ENCODE measurements around the gene SLC11A2.
"Not testable (repeated sequence)": the region's sequence is repeated elsewhere in the genome, so short reads cannot be mapped to it uniquely, and the experiment has no call there.

The SLC11A2 gene

GRCh38 chr12:50937653-50938052 lies 88.5 kb downstream of the SLC11A2 start:
- Mint-ChIP-seq H3K27me3 (no peaks in the 10 kb centered on the region), H3K9me3 (no peaks in the 10 kb centered on the region), H3K4me1 (ENCODE audit: low read depth in 2 of 2) (no peaks in the 10 kb centered on the region), H3K4me3 (no peak overlapping the region), H3K27ac (no peak overlapping the region), H3K36me3 (ENCODE audit: insufficient read depth) (no peaks in the 10 kb centered on the region)
- ATAC-seq (replicated peaks) (no peak), DNase-seq (no peak)

- DNase-seq (no peak), ATAC-seq (replicated peaks) (no peak)
- Mint-ChIP-seq H3K9me3 (no peaks in the 10 kb centered on the region), H3K4me3 (no peak overlapping the region), H3K27ac (peak overlapping the region in 1 of 2 donors; percentile 6), H3K4me1 (ENCODE audit: low read depth in 2 of 2) (no peaks in the 10 kb centered on the region), H3K27me3 (no peaks in the 10 kb centered on the region), H3K36me3 (ENCODE audit: insufficient read depth) (peaks cover 3% of the 10 kb centered on the region)
Observed at GRCh38 chr12:50936821-50937530, 89.2 kb downstream of the SLC11A2 start.

GRCh38 chr12:50934981-50935807 lies 91.0 kb downstream of the SLC11A2 start:
- Mint-ChIP-seq H3K4me3 (no peak overlapping the region), H3K36me3 (ENCODE audit: insufficient read depth) (peaks cover 12% of the 10 kb centered on the region), H3K4me1 (ENCODE audit: low read depth in 2 of 2) (no peaks in the 10 kb centered on the region), H3K9me3 (no peaks in the 10 kb centered on the region), H3K27me3 (no peaks in the 10 kb centered on the region), H3K27ac (peak overlapping the region in 1 of 2 donors; percentile 25)
- DNase-seq (no peak), ATAC-seq (replicated peaks) (no peak)

GRCh38 chr12:50934371-50934851 lies 91.8 kb downstream of the SLC11A2 start:
- no peaks in the 10 kb centered on the region for H3K9me3 Mint-ChIP-seq
- ATAC-seq (replicated peaks) (no peak), DNase-seq (no peak)
- peaks cover 17% of the 10 kb centered on the region for H3K36me3 Mint-ChIP-seq (ENCODE audit: insufficient read depth)
- H3K27ac Mint-ChIP-seq: no peak overlapping the region
- no peaks in the 10 kb centered on the region for H3K4me1 Mint-ChIP-seq (ENCODE audit: low read depth in 2 of 2)
- H3K4me3 Mint-ChIP-seq: no peak overlapping the region
- H3K27me3 Mint-ChIP-seq: no peaks in the 10 kb centered on the region

- Mint-ChIP-seq H3K27me3 (no peaks in the 10 kb centered on the region), H3K4me3 (no peak overlapping the region), H3K4me1 (ENCODE audit: low read depth in 2 of 2) (peaks cover 2% of the 10 kb centered on the region in 2 donors), H3K27ac (peak overlapping the region in 1 of 2 donors; percentile 38), H3K36me3 (ENCODE audit: insufficient read depth) (peaks cover 17% of the 10 kb centered on the region), H3K9me3 (no peaks in the 10 kb centered on the region)
- DNase-seq (no peak), ATAC-seq (replicated peaks) (no peak)
Observed at GRCh38 chr12:50933459-50934124, 92.6 kb downstream of the SLC11A2 start.

- no peak for DNase-seq
- no peak overlapping the region for H3K4me3 Mint-ChIP-seq
- peaks cover 5 to 7% of the 10 kb centered on the region in 2 donors for H3K4me1 Mint-ChIP-seq (ENCODE audit: low read depth in 2 of 2)
- no peaks in the 10 kb centered on the region for H3K9me3 Mint-ChIP-seq
- peak overlapping the region in 1 of 2 donors; percentile 38 for H3K27ac Mint-ChIP-seq
- no peak for ATAC-seq (replicated peaks)
- H3K36me3 Mint-ChIP-seq (ENCODE audit: insufficient read depth): peaks cover 17% of the 10 kb centered on the region
- H3K27me3 Mint-ChIP-seq: no peaks in the 10 kb centered on the region
Observed at GRCh38 chr12:50932787-50933280, 93.3 kb downstream of the SLC11A2 start.

GRCh38 chr12:50930477-50930876 lies 95.7 kb downstream of the SLC11A2 start:
- Mint-ChIP-seq H3K4me1 (ENCODE audit: low read depth in 2 of 2) (peaks cover 7 to 13% of the 10 kb centered on the region in 2 donors), H3K36me3 (ENCODE audit: insufficient read depth) (peaks cover 17% of the 10 kb centered on the region)
- not testable (repeated sequence) for H3K9me3 Mint-ChIP-seq; H3K27me3 Mint-ChIP-seq; H3K27ac Mint-ChIP-seq; DNase-seq; ATAC-seq (replicated peaks); H3K4me3 Mint-ChIP-seq

GRCh38 chr12:50929831-50930230 lies 96.4 kb downstream of the SLC11A2 start:
- H3K4me3 Mint-ChIP-seq: no peak overlapping the region
- no peaks in the 10 kb centered on the region for H3K9me3 Mint-ChIP-seq

More at GRCh38 chr12:50929831-50930230, 96.4 kb downstream of the SLC11A2 start:
- H3K27ac Mint-ChIP-seq: no peak overlapping the region
- H3K4me1 Mint-ChIP-seq (ENCODE audit: low read depth in 2 of 2): peaks cover 13% of the 10 kb centered on the region in 2 donors
- peaks cover 20% of the 10 kb centered on the region for H3K36me3 Mint-ChIP-seq (ENCODE audit: insufficient read depth)
- DNase-seq: no peak
- no peak for ATAC-seq (replicated peaks)
- H3K27me3 Mint-ChIP-seq: no peaks in the 10 kb centered on the region

Data from effector memory CD8-positive, alpha-beta T cell (primary cell).